Neural crest cell (in vitro differentiated cells): ENCODE data around the gene SOD3. TPM values are rescaled to one million over a fixed set of nuclear protein-coding genes. Genes with fewer than 3 reads are reported as not detected.

ENCODE experiments used
- DNase-seq: peaks from one replicate; pipeline ENCODE4 v3.0.0; 2021; ENCODE audit warnings: low read depth, mixed read lengths, low spot score
- H3K27ac Mint-ChIP-seq: one replicate; pipeline ENCODE4 v1.8.0; 2021; ENCODE audit warnings: mild to moderate bottlenecking, mixed read lengths; ENCODE audit not compliant: unreplicated experiment
- H3K27me3 Mint-ChIP-seq: 2 replicates; pipeline ENCODE4 v1.8.0; 2021; ENCODE audit warnings: low read depth, mild to moderate bottlenecking, mixed read lengths
- H3K36me3 Mint-ChIP-seq: 2 replicates; pipeline ENCODE4 v1.8.0; 2021; ENCODE audit warnings: low read depth, mild to moderate bottlenecking, mixed read lengths
- H3K4me1 Mint-ChIP-seq: 2 replicates; pipeline ENCODE4 v1.8.0; 2021; ENCODE audit warnings: mixed read lengths
- H3K4me3 Mint-ChIP-seq: one replicate; pipeline ENCODE4 v1.8.0; 2021; ENCODE audit warnings: mild to moderate bottlenecking, mixed read lengths
- H3K9me3 Mint-ChIP-seq: 2 replicates; pipeline ENCODE4 v1.8.0; 2021; ENCODE audit warnings: mixed read lengths
- total RNA-seq: library from RNA; stranded (reverse); gene quantifications from 2 replicates; pipeline ENCODE4 v1.2.1, GENCODE V29; 2021
- TF ChIP-seq, protein P1 (sequence below): fragments of 200-600 bp; sonication (generic); conservative IDR thresholded peaks from 2 replicates; pipeline ENCODE4 v1.5.0; 2021; ENCODE audit warnings: antibody characterized with exemption, mild to moderate bottlenecking

The SOD3 gene
- total RNA-seq, 1 donor from 2014 or later, result 0.16 TPM

DNA sequence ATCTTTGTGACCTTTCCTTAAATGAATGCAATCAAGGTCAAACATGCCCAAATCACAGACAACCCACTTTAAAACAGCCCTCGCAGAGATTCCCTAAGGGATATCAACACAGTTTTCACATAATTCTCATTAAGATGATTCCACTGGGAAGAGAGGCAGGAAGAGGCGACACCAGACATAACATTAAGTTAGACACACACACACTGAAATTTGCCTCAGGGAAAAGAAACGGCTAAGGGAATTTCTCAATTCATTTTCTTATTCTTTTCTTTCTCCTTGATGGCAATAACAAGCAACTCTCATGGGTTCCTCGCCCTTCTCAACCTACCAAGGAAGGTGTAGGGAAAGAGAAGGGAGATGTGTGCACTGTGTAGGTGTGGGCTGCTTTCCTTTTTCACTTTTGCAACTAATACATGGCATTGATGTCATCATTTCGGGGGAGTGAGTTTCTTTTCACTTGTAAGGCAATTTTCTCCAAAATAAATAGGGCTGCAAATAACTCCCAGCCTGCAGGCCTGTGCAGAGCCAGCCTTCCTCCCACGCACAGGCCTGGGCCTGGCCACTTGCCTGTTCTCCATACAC, 41.4 kb downstream of the SOD3 start:
- TF ChIP-seq, protein P1, sequence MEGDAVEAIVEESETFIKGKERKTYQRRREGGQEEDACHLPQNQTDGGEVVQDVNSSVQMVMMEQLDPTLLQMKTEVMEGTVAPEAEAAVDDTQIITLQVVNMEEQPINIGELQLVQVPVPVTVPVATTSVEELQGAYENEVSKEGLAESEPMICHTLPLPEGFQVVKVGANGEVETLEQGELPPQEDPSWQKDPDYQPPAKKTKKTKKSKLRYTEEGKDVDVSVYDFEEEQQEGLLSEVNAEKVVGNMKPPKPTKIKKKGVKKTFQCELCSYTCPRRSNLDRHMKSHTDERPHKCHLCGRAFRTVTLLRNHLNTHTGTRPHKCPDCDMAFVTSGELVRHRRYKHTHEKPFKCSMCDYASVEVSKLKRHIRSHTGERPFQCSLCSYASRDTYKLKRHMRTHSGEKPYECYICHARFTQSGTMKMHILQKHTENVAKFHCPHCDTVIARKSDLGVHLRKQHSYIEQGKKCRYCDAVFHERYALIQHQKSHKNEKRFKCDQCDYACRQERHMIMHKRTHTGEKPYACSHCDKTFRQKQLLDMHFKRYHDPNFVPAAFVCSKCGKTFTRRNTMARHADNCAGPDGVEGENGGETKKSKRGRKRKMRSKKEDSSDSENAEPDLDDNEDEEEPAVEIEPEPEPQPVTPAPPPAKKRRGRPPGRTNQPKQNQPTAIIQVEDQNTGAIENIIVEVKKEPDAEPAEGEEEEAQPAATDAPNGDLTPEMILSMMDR, result no peak
- H3K9me3 Mint-ChIP-seq, result no peaks in the 10 kb centered on the region
- H3K4me3 Mint-ChIP-seq, result no peak overlapping the region
- H3K27me3 Mint-ChIP-seq, result no peaks in the 10 kb centered on the region
- DNase-seq, result no peak
- H3K27ac Mint-ChIP-seq, result no peak overlapping the region
- H3K4me1 Mint-ChIP-seq, result peaks cover 21% of the 10 kb centered on the region
- H3K36me3 Mint-ChIP-seq, result no peaks in the 10 kb centered on the region

DNA sequence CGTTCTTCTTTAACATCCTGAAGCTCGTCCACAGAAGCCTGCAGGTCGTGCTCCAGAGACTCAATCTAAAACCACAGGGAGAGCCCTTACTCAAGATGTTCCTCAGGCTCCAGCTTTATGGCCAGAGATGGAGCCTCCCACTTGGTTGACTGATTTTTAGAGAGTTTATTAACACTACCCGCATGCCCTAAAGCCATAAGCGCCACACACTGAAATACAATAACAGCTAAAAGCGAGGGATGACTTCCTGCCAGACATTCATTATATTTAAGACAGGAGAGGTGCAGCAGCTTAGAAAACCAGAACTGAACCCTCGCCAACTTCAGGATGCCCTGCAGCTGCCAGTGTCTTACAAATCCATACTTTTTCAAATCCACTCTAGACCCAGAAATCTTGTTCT, 42.0 kb downstream of the SOD3 start:
- H3K36me3 Mint-ChIP-seq, result no peaks in the 10 kb centered on the region
- H3K27ac Mint-ChIP-seq, result no peak overlapping the region
- H3K4me1 Mint-ChIP-seq, result peaks cover 21% of the 10 kb centered on the region
- TF ChIP-seq, protein P1, result no peak
- no peak overlapping the region for H3K4me3 Mint-ChIP-seq
- H3K27me3 Mint-ChIP-seq, result no peaks in the 10 kb centered on the region
- DNase-seq, result no peak
- no peaks in the 10 kb centered on the region for H3K9me3 Mint-ChIP-seq

DNA sequence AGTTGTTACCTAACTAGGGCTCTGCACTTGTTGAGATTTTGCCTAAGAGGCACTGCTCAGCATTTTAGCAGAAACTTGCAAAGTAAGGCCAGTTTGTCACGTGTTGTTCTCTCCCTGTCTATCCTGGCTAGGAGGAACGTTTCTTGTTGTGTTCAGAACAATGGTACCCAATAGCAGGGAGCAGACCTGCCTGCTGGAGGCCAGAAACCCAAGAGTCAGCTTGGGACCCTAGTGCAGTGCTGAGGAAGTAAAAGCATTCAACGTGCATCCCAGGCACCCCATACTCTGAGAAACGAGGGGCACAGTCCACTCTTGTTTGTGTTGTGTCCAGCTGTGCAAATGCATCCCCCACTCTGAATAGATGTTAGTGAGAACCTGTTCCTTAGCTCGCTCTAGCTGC, 42.4 kb downstream of the SOD3 start:
- H3K27me3 Mint-ChIP-seq, result no peaks in the 10 kb centered on the region
- H3K4me1 Mint-ChIP-seq, result peaks cover 21% of the 10 kb centered on the region
- no peak overlapping the region for H3K27ac Mint-ChIP-seq
- no peak for DNase-seq
- H3K4me3 Mint-ChIP-seq, result no peak overlapping the region
- TF ChIP-seq, protein P1, result no peak
- no peaks in the 10 kb centered on the region for H3K36me3 Mint-ChIP-seq
- H3K9me3 Mint-ChIP-seq, result no peaks in the 10 kb centered on the region

DNA sequence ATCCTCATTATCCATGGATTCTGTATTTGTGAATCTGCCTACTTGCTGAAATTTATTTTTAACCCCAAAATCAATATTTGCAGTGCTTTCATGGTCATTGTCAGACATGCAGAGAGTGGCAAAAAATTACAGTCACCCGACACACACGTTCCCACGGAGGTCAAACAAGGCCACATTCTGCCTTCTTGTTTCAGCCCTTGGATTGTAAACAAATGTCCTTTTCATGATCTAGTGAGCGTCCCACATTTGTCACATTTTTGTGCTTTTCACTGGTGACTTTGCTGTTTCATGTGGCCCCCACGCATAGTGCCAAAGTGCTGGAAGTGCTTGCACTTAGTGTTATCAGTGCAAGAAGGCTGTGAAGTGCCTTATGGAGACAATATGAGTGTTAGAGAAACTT, 45.0 kb downstream of the SOD3 start:
- DNase-seq, result no peak
- Mint-ChIP-seq H3K9me3 (no peaks in the 10 kb centered on the region), H3K27ac (no peak overlapping the region), H3K4me1 (peaks cover 23% of the 10 kb centered on the region), H3K4me3 (no peak overlapping the region), H3K36me3 (no peaks in the 10 kb centered on the region), H3K27me3 (no peaks in the 10 kb centered on the region)
- TF ChIP-seq, protein P1, result no peak

DNA sequence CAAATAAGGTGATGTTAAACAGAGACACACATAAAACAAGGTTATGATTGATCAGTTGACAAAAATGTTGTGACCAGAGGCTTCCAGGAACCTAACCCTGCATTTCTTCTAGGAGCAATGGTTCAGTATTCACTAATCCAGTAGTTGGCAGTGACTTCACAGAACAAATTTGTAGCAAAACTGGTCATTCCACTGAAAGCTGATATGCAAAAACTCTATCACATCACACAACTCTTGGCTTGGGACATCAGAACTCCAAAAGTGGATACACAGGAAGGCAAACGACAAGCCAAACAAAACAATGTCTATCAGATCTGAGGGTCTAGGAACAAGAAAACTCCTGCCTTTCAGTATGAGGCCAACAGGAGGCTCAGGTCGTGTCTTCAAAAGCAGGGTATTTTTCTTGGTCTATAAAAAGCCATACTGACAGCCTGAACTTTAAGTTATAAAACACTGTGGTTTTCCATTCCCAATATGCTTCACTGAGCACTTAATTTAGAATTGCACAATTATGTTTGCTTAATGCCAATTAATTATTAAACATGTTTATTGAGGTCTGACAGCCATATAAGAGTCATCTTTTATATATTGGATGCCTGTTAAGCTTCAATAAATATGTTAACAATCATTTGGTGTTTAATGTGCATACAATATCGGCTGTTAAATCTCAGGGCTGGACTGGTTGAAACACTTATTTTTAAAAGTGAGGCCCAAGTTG, 45.6 kb downstream of the SOD3 start:
- H3K4me1 Mint-ChIP-seq, result peaks cover 23% of the 10 kb centered on the region
- H3K36me3 Mint-ChIP-seq, result no peaks in the 10 kb centered on the region
- TF ChIP-seq, protein P1, result peak; percentile 19
- no peaks in the 10 kb centered on the region for H3K27me3 Mint-ChIP-seq
- H3K27ac Mint-ChIP-seq, result no peak overlapping the region
- H3K4me3 Mint-ChIP-seq, result no peak overlapping the region
- no peak for DNase-seq
- no peaks in the 10 kb centered on the region for H3K9me3 Mint-ChIP-seq
